H9 (cell line): Measurements from ENCODE around the gene KSR1. TPM values are rescaled to one million over a fixed set of nuclear protein-coding genes. Genes with fewer than 3 reads are reported as not detected.

Experiments used
- DNase-seq: peaks from one replicate; pipeline ENCODE4 v3.0.0-alpha.2; 2017
- H2AFZ ChIP-seq: one replicate; pipeline ENCODE4 v1.6.1; 2013; ENCODE audit warnings: mild to moderate bottlenecking, low read length, control low read depth, moderate library complexity
- H2AK5ac ChIP-seq: 2 replicates; pipeline ENCODE4 v1.6.1; 2013; ENCODE audit warnings: low read length, control low read depth, mixed read lengths; ENCODE audit not compliant: insufficient read length
- H2BK120ac ChIP-seq: one replicate; pipeline ENCODE4 v1.6.1; 2013; ENCODE audit warnings: low read depth, mild to moderate bottlenecking, low read length, control low read depth, inconsistent platforms; ENCODE audit not compliant: poor library complexity, severe bottlenecking
- H2BK12ac ChIP-seq: 2 replicates; pipeline ENCODE4 v1.6.1; 2013; ENCODE audit warnings: low read length, control low read depth, mixed read lengths, low read depth; ENCODE audit not compliant: insufficient read length
- H2BK15ac ChIP-seq: 2 replicates; pipeline ENCODE4 v1.6.1; 2013; ENCODE audit warnings: low read depth, low read length, control low read depth
- H2BK20ac ChIP-seq: one replicate; pipeline ENCODE4 v1.6.1; 2013; ENCODE audit warnings: low read depth, mild to moderate bottlenecking, low read length, control low read depth, inconsistent platforms; ENCODE audit not compliant: poor library complexity, severe bottlenecking
- H2BK5ac ChIP-seq: 2 replicates; pipeline ENCODE4 v1.6.1; 2013; ENCODE audit warnings: low read length, control low read depth, mixed read lengths; ENCODE audit not compliant: insufficient read length
- H3K14ac ChIP-seq: 2 replicates; pipeline ENCODE4 v1.6.1; 2013; ENCODE audit warnings: low read length, control low read depth; ENCODE audit not compliant: insufficient read depth
- H3K18ac ChIP-seq: 2 replicates; pipeline ENCODE4 v1.6.1; 2013; ENCODE audit warnings: low read depth, mild to moderate bottlenecking, mixed read lengths, low read length, control low read depth; ENCODE audit not compliant: insufficient read length
- H3K23ac ChIP-seq: 2 replicates; pipeline ENCODE4 v1.6.1; 2013; ENCODE audit warnings: low read length, control low read depth, mixed read lengths, low read depth; ENCODE audit not compliant: insufficient read length
- H3K23me2 ChIP-seq: 2 replicates; pipeline ENCODE4 v1.6.1; 2013; ENCODE audit warnings: low read depth, mild to moderate bottlenecking, mixed read lengths, low read length, control low read depth; ENCODE audit not compliant: insufficient read length, poor library complexity, severe bottlenecking
- H3K27ac ChIP-seq: 2 replicates; pipeline ENCODE4 v1.5.1; 2013; ENCODE audit warnings: low read length, control low read depth, mixed read lengths, low read depth; ENCODE audit not compliant: insufficient read length
- H3K27me3 ChIP-seq: 2 replicates; pipeline ENCODE4 v1.6.1; 2013; ENCODE audit warnings: low read length, control low read depth, inconsistent platforms; ENCODE audit not compliant: insufficient read depth
- H3K4ac ChIP-seq: 2 replicates; pipeline ENCODE4 v1.6.1; 2013; ENCODE audit warnings: low read depth, mild to moderate bottlenecking, control low read depth, inconsistent platforms, low read length, moderate library complexity
- H3K4me1 ChIP-seq: 2 replicates; pipeline ENCODE4 v1.6.1; 2013; ENCODE audit warnings: low read length, control low read depth, inconsistent platforms; ENCODE audit not compliant: insufficient read depth
- H3K4me2 ChIP-seq: 2 replicates; pipeline ENCODE4 v1.6.1; 2013; ENCODE audit warnings: low read length, control low read depth, mixed read lengths; ENCODE audit not compliant: insufficient read length, insufficient read depth
- H3K56ac ChIP-seq: 2 replicates; pipeline ENCODE4 v1.6.1; 2013; ENCODE audit warnings: low read depth, mild to moderate bottlenecking, mixed read lengths, low read length, control low read depth; ENCODE audit not compliant: insufficient read length
- H3K79me1 ChIP-seq: 2 replicates; pipeline ENCODE4 v1.6.1; 2013; ENCODE audit warnings: low read depth, mild to moderate bottlenecking, moderate library complexity, low read length, control low read depth, inconsistent platforms; ENCODE audit not compliant: insufficient read depth, poor library complexity, severe bottlenecking
- H3K79me2 ChIP-seq: 2 replicates; pipeline ENCODE4 v1.6.1; 2013; ENCODE audit warnings: low read length, control low read depth, inconsistent platforms; ENCODE audit not compliant: insufficient read depth
- H3K9ac ChIP-seq: 2 replicates; pipeline ENCODE4 v1.6.1; 2013; ENCODE audit warnings: low read length, control low read depth, mixed read lengths; ENCODE audit not compliant: insufficient read length; ENCODE audit errors: extremely low read depth
- H3K9me3 ChIP-seq: one replicate; pipeline ENCODE4 v1.6.1; 2013; ENCODE audit warnings: low read depth, low read length, inconsistent platforms; ENCODE audit not compliant: control insufficient read depth
- H3T11ph ChIP-seq: one replicate; pipeline ENCODE4 v1.6.1; 2013; ENCODE audit warnings: mild to moderate bottlenecking, low read length, control low read depth, inconsistent platforms
- H4K20me1 ChIP-seq: one replicate; pipeline ENCODE4 v1.6.1; 2013; ENCODE audit not compliant: control insufficient read depth, insufficient read length, insufficient read depth
- H4K5ac ChIP-seq: 2 replicates; pipeline ENCODE4 v1.6.1; 2013; ENCODE audit warnings: low read depth, mild to moderate bottlenecking, mixed read lengths, low read length, control low read depth; ENCODE audit not compliant: insufficient read length
- H4K8ac ChIP-seq: replicated peaks from 2 replicates; pipeline ENCODE4 v1.6.1; 2013; ENCODE audit warnings: low read length, control low read depth, mixed read lengths, low read depth; ENCODE audit not compliant: insufficient read length
- H4K91ac ChIP-seq: 2 replicates; pipeline ENCODE4 v1.6.1; 2013; ENCODE audit warnings: low read depth, mild to moderate bottlenecking, moderate library complexity, mixed read lengths, low read length, control low read depth; ENCODE audit not compliant: insufficient read length
- H3K27ac Mint-ChIP-seq, 3 experiments: 2 replicates in 2 of 3; 3 replicates in 1 of 3; pipeline ENCODE4 v1.8.0; 2020 to 2021; ENCODE audit warnings: mixed read lengths in 3 of 3, mild to moderate bottlenecking in 1 of 3, moderate library complexity in 1 of 3
- H3K27me3 Mint-ChIP-seq: 2 replicates; pipeline ENCODE4 v1.8.0; 2021; ENCODE audit warnings: low read depth, mild to moderate bottlenecking, moderate library complexity, mixed read lengths
- H3K36me3 Mint-ChIP-seq, 3 experiments: 2 replicates in 2 of 3; 3 replicates in 1 of 3; pipeline ENCODE4 v1.8.0; 2020 to 2021; ENCODE audit warnings: low read depth in 3 of 3, mixed read lengths in 3 of 3; ENCODE audit not compliant: insufficient read depth in 1 of 3
- H3K4me1 Mint-ChIP-seq, 2 experiments: 2 replicates each; pipeline ENCODE4 v1.8.0; 2020; ENCODE audit warnings: mixed read lengths in 2 of 2
- H3K4me3 Mint-ChIP-seq, 2 experiments: 2 replicates in 1 of 2; 3 replicates in 1 of 2; pipeline ENCODE4 v1.8.0; 2020 to 2021; ENCODE audit warnings: mild to moderate bottlenecking in 2 of 2, mixed read lengths in 2 of 2, moderate library complexity in 1 of 2
- H3K9me3 Mint-ChIP-seq, 2 experiments: 2 replicates in 1 of 2; 3 replicates in 1 of 2; pipeline ENCODE4 v1.8.0; 2020; ENCODE audit warnings: mild to moderate bottlenecking in 2 of 2, mixed read lengths in 2 of 2, moderate library complexity in 1 of 2
- CTCF ChIP-seq: fragments of 200-600 bp; sonication (generic); conservative IDR thresholded peaks from 3 replicates; pipeline ENCODE4 v1.8.0; 2021; ENCODE audit warnings: antibody characterized with exemption, mild to moderate bottlenecking
- WGBS: extraction: QIAGEN DNeasy Blood & Tissue Kit; methylation state at CpG from one replicate; pipeline ENCODE4 v1.1.7; 2013; ENCODE audit warnings: missing lambda C conversion rate, low lambda C conversion rate, mixed read lengths; ENCODE audit not compliant: insufficient read length; ENCODE audit errors: extremely low coverage; 5-methylcytosine and 5-hydroxymethylcytosine counted together
- total RNA-seq: library from RNA; stranded (reverse); gene quantifications from 2 replicates; pipeline ENCODE4 v1.2.1, GENCODE V29; 2021

KSR1 gene
- total RNA-seq, 1 experiment from 2014 or later, result 44.9 TPM

GRCh38 chr17:27518545-27519521 lies 62.6 kb downstream of the KSR1 start:
- no peak overlapping the region for H2BK15ac ChIP-seq
- peak overlapping the region in 2 of 3 experiments; percentile 30 to 81; a peak in 3 of 7 replicates for H3K27ac Mint-ChIP-seq
- no CpG with 5 or more reads among the region's 13 CpGs for WGBS
- H4K91ac ChIP-seq, result no peak overlapping the region
- no peak overlapping the region; a peak in 2 of 5 replicates for H3K4me3 Mint-ChIP-seq
- peaks cover 22% of the 10 kb centered on the region; the same call in 1 of the 2 replicates for H3K4me1 ChIP-seq
- peak overlapping the region; percentile 52; the same call in 1 of the 2 replicates for H3K14ac ChIP-seq
- no peak overlapping the region for H2BK120ac ChIP-seq
- H4K5ac ChIP-seq, result no peak overlapping the region
- no peaks in the 10 kb centered on the region for H3K9me3 Mint-ChIP-seq
- H3K79me1 ChIP-seq, result no peaks in the 10 kb centered on the region
- no peak overlapping the region for H2BK12ac ChIP-seq
- no peak overlapping the region for H3K27ac ChIP-seq
- no peak overlapping the region for H3K56ac ChIP-seq
- no peaks in the 10 kb centered on the region for H3K27me3 ChIP-seq
- H3K23me2 ChIP-seq, result no peaks in the 10 kb centered on the region
- no peak overlapping the region for H3K23ac ChIP-seq
- no peak overlapping the region for H4K8ac ChIP-seq
- peaks cover 73 to 78% of the 10 kb centered on the region in 2 experiments for H3K4me1 Mint-ChIP-seq
- no peak overlapping the region for H3K9ac ChIP-seq
- no peak for DNase-seq
- no peak overlapping the region; the same call in 1 of the 2 replicates for H3K4ac ChIP-seq
- H3T11ph ChIP-seq, result no peak overlapping the region
- H3K36me3 Mint-ChIP-seq, result 0 out of 7 replicates have a peak, but pooled peaks cover 0 to 1% (median 0%) of the 10 kb centered on the region in 3 experiments
- H2AK5ac ChIP-seq, result no peak overlapping the region
- H4K20me1 ChIP-seq, result no peaks in the 10 kb centered on the region
- H2BK20ac ChIP-seq, result no peak overlapping the region
- TF ChIP-seq CTCF, result no peak
- H2BK5ac ChIP-seq, result no peak overlapping the region
- no peak overlapping the region for H3K4me2 ChIP-seq
- no peaks in the 10 kb centered on the region for H3K27me3 Mint-ChIP-seq
- no peak overlapping the region for H2AFZ ChIP-seq
- H3K9me3 ChIP-seq, result no peaks in the 10 kb centered on the region
- H3K79me2 ChIP-seq, result peaks cover 4% of the 10 kb centered on the region; the same call in 1 of the 2 replicates
- no peak overlapping the region for H3K18ac ChIP-seq
